IMR-90 (cell line): ENCODE results near the gene TALDO1. TPM values are rescaled to one million over a fixed set of nuclear protein-coding genes. Genes with fewer than 3 reads are reported as not detected.

Experiments
- ATAC-seq: fragments of 200-7000 bp; cut with Tn5 transposase; 2 replicates; pipeline ENCODE4 v1.9.1; 2020; ENCODE audit warnings: low read depth, mild to moderate bottlenecking, moderate library complexity
- Bru-seq: library from RNA; stranded (reverse); fragments of 400-500 nt; gene quantifications from one replicate; lab custom pipeline; 2021; lab: Mats Ljungman, UMichigan
- BruChase-seq, 2 experiments: library from RNA; stranded (reverse); fragments of 400-500 nt; gene quantifications; one replicate each; lab custom pipeline; 2021; lab: Mats Ljungman, UMichigan
- BruUV-seq: library from RNA; stranded (reverse); fragments of 400-500 nt; replicated peaks from 2 replicates; lab custom pipeline; 2021; lab: Mats Ljungman, UMichigan
- CTCF ChIA-PET: fragments of 300-600 bp; formaldehyde crosslinking; extraction: SDS; loops from one replicate; lab custom pipeline; 2021; ENCODE audit warnings: antibody characterized with exemption; lab: Yijun Ruan, JAX
- POLR2A ChIA-PET: fragments of 300-600 bp; sonication (Branson Sonifier 250); formaldehyde crosslinking; loops from one replicate; lab custom pipeline; 2022; ENCODE audit warnings: antibody characterized with exemption; ENCODE audit not compliant: unreplicated experiment; lab: Charles Lee
- DNase-seq: peaks from one replicate; pipeline ENCODE4 v3.0.0; 2013
- H2AFZ ChIP-seq: replicated peaks from 2 replicates; pipeline ENCODE3; 2013; ENCODE audit warnings: low read length, mild to moderate bottlenecking; ENCODE audit not compliant: poor library complexity
- H2AK5ac ChIP-seq: 2 replicates; pipeline ENCODE4 v1.6.1; 2013; ENCODE audit warnings: low read depth, low read length, inconsistent platforms
- H2AK9ac ChIP-seq: replicated peaks from 2 replicates; pipeline ENCODE3; 2013; ENCODE audit warnings: mild to moderate bottlenecking, low read depth, low read length, moderate library complexity; ENCODE audit not compliant: poor library complexity
- H2BK120ac ChIP-seq: 2 replicates; pipeline ENCODE4 v1.6.1; 2013; ENCODE audit warnings: low read depth, low read length, inconsistent platforms
- H2BK15ac ChIP-seq: 3 replicates; pipeline ENCODE4 v1.6.1; 2013; ENCODE audit warnings: low read depth, low read length, inconsistent platforms
- H2BK20ac ChIP-seq: 2 replicates; pipeline ENCODE4 v1.6.1; 2013; ENCODE audit warnings: low read depth, mild to moderate bottlenecking, inconsistent platforms, low read length, moderate library complexity
- H2BK5ac ChIP-seq: 2 replicates; pipeline ENCODE4 v1.6.1; 2013; ENCODE audit warnings: mild to moderate bottlenecking, low read depth, low read length, inconsistent platforms; ENCODE audit not compliant: poor library complexity, severe bottlenecking
- H3K14ac ChIP-seq: replicated peaks from 2 replicates; pipeline ENCODE4 v1.6.1; 2013; ENCODE audit warnings: low read depth, low read length, inconsistent platforms
- H3K18ac ChIP-seq: 2 replicates; pipeline ENCODE4 v1.6.1; 2013; ENCODE audit warnings: low read depth, low read length, control low read depth
- H3K23ac ChIP-seq: 2 replicates; pipeline ENCODE4 v1.6.1; 2013; ENCODE audit warnings: low read depth, low read length, inconsistent platforms
- H3K27ac ChIP-seq: 2 replicates; pipeline ENCODE4 v1.5.1; 2013; ENCODE audit warnings: mild to moderate bottlenecking, control low read depth, low read length; ENCODE audit not compliant: insufficient read depth
- H3K27me3 ChIP-seq: 2 replicates; pipeline ENCODE4 v1.6.1; 2013; ENCODE audit warnings: low read length; ENCODE audit not compliant: control insufficient read depth, insufficient read depth
- H3K36me3 ChIP-seq: 2 replicates; pipeline ENCODE4 v1.6.1; 2013; ENCODE audit warnings: low read length, mixed read lengths; ENCODE audit not compliant: control insufficient read depth, insufficient read depth
- H3K4ac ChIP-seq: 2 replicates; pipeline ENCODE4 v1.6.1; 2013; ENCODE audit warnings: low read depth, low read length, inconsistent platforms
- H3K4me1 ChIP-seq: 2 replicates; pipeline ENCODE4 v1.6.1; 2013; ENCODE audit warnings: low read length, mixed read lengths; ENCODE audit not compliant: control insufficient read depth, insufficient read depth
- H3K4me2 ChIP-seq: 2 replicates; pipeline ENCODE4 v1.6.1; 2013; ENCODE audit warnings: low read depth, mild to moderate bottlenecking, control low read depth, low read length, moderate library complexity
- H3K4me3 ChIP-seq: 2 replicates; pipeline ENCODE4 v1.5.1; 2013; ENCODE audit warnings: low read depth, mild to moderate bottlenecking, control low read depth, low read length, moderate library complexity; ENCODE audit not compliant: insufficient read depth
- H3K56ac ChIP-seq: 2 replicates; pipeline ENCODE4 v1.6.1; 2013; ENCODE audit warnings: low read length, inconsistent platforms; ENCODE audit not compliant: insufficient read depth; ENCODE audit errors: extremely low read depth
- H3K79me1 ChIP-seq, 2 experiments: 2 replicates each; pipeline ENCODE4 v1.6.1; 2013; ENCODE audit warnings: low read length in 2 of 2, inconsistent platforms in 1 of 2, low read depth in 1 of 2
- H3K9ac ChIP-seq: 2 replicates; pipeline ENCODE4 v1.6.1; 2013; ENCODE audit warnings: low read depth, low read length, control low read depth
- H3K9me1 ChIP-seq: 2 replicates; pipeline ENCODE4 v1.6.1; 2013; ENCODE audit warnings: low read length, inconsistent platforms; ENCODE audit not compliant: insufficient read depth
- H3K9me3 ChIP-seq: 2 replicates; pipeline ENCODE4 v1.6.1; 2013; ENCODE audit warnings: low read length; ENCODE audit not compliant: control insufficient read depth, insufficient read depth
- H4K20me1 ChIP-seq: 2 replicates; pipeline ENCODE4 v1.6.1; 2013; ENCODE audit warnings: low read length, inconsistent platforms; ENCODE audit not compliant: insufficient read depth
- H4K5ac ChIP-seq: 2 replicates; pipeline ENCODE4 v1.6.1; 2013; ENCODE audit warnings: mild to moderate bottlenecking, low read depth, low read length, control low read depth
- H4K8ac ChIP-seq, 2 experiments: 2 replicates each; pipeline ENCODE4 v1.6.1; 2013; ENCODE audit warnings: low read depth in 2 of 2, low read length in 2 of 2, control low read depth in 1 of 2, inconsistent platforms in 1 of 2
- H4K91ac ChIP-seq: 2 replicates; pipeline ENCODE4 v1.6.1; 2013; ENCODE audit warnings: low read depth, low read length, inconsistent platforms; ENCODE audit not compliant: insufficient read depth
- MAZ ChIP-seq: IDR thresholded peaks from 2 replicates; pipeline ENCODE4 v1.6.1; 2012; ENCODE audit warnings: low read depth, mild to moderate bottlenecking, low read length, improper control_type of control experiment, moderate library complexity, borderline replicate concordance
- POLR2A ChIP-seq: IDR thresholded peaks from 2 replicates; pipeline ENCODE4 v1.6.1; 2012; ENCODE audit warnings: mild to moderate bottlenecking, low read depth, low read length
- RCOR1 ChIP-seq: IDR thresholded peaks from 2 replicates; pipeline ENCODE4 v1.6.1; 2012; ENCODE audit warnings: mild to moderate bottlenecking, low read length, improper control_type of control experiment; ENCODE audit not compliant: insufficient replicate concordance
- RFX5 ChIP-seq: IDR thresholded peaks from 2 replicates; pipeline ENCODE4 v1.8.0; 2012; ENCODE audit warnings: low read depth, mild to moderate bottlenecking, low read length, moderate library complexity
- SMC3 ChIP-seq: fragments of 150-350 bp; IDR thresholded peaks from 2 replicates; pipeline ENCODE4 v1.6.1; 2016; ENCODE audit warnings: low read depth, mild to moderate bottlenecking, antibody characterized with exemption, low read length, moderate library complexity
- WGBS, 2 experiments: methylation state at CpG; one replicate each; pipeline versions ENCODE4 v1.1.5 to v1.1.7; 2013; ENCODE audit warnings: missing lambda C conversion rate in 2 of 2; ENCODE audit not compliant: insufficient read length in 1 of 2; ENCODE audit errors: extremely low coverage in 2 of 2; 5-methylcytosine and 5-hydroxymethylcytosine counted together
- dilution Hi-C: fragments of 300-500 bp; cut with HindIII; formaldehyde crosslinking; loops from one replicate; pipeline ENCODE4 v1.14.3; 2018; ENCODE audit warnings: low sequenced_read_pairs; ENCODE audit not compliant: unreplicated experiment
- in situ Hi-C: fragments of 300-500 bp; cut with MboI; formaldehyde crosslinking; loops from 3 replicates; pipeline ENCODE4 v1.14.3; 2019; ENCODE audit warnings: low sequenced_read_pairs, inconsistent platforms, mixed read lengths
- intact Hi-C: fragments of 100-400 bp; cut with micrococcal nuclease; formaldehyde crosslinking; loops from 2 replicates; pipeline ENCODE4 v1.10.0; 2022
- long read RNA-seq: library from polyadenylated mRNA; unstranded; transcript quantifications from one replicate; pipeline ENCODE4 v2.0.0, GENCODE V29; 2021; ENCODE audit not compliant: unreplicated experiment
- polyA plus RNA-seq, 3 experiments: library from polyadenylated mRNA; depleted of rRNA; stranded (reverse); fragments of >200 nt; gene quantifications; 2 replicates each; pipeline ENCODE4 v1.2.3, GENCODE V29; 2012; ENCODE audit warnings: low replicate concordance in 1 of 3
- total RNA-seq: library from RNA; depleted of rRNA; stranded (reverse); fragments of >200 nt; gene quantifications from 2 replicates; pipeline ENCODE4 v1.2.3, GENCODE V29; 2012; rRNA removed
- TF ChIP-seq, protein P1 (sequence below): conservative IDR thresholded peaks from 2 replicates; pipeline ENCODE4 v1.5.1; 2012; ENCODE audit warnings: mild to moderate bottlenecking, low read depth, low read length, improper control_type of control experiment
- TF ChIP-seq, protein P2 (sequence below): fragments of 150-350 bp; IDR thresholded peaks from 2 replicates; pipeline ENCODE4 v1.6.1; 2016; ENCODE audit warnings: low read depth, mild to moderate bottlenecking, low read length, moderate library complexity, borderline replicate concordance

TALDO1 gene
- total RNA-seq = 147 and 156 TPM in 2 replicates
- 210 and 228 TPM in 2 replicates for polyA plus RNA-seq (2012; rRNA removed)
- 201 and 282 TPM in 2 replicates for polyA plus RNA-seq (2012; cell fraction: cytosol; rRNA removed)
- 134 and 144 TPM in 2 replicates for polyA plus RNA-seq (2012; cell fraction: nucleus; rRNA removed; ENCODE audit: low replicate concordance)
- percentile 88 among the genes with signal in this experiment for Bru-seq, nascent RNA
- BruChase-seq, experiment 1, labeled RNA remaining after a 6-hour chase = percentile 86 among the genes with signal in this experiment
- BruChase-seq, experiment 2, labeled RNA remaining after a 2-hour chase = percentile 72 among the genes with signal in this experiment
- long read RNA-seq, transcript TALDO1-201 (8 exons, 1,346 nt) = major isoform, 215 of 267 reads
- long read RNA-seq, partial matches to known transcripts = 29 of 267 reads
- long read RNA-seq, other reads (novel, unspliced or antisense) = 16 of 267 reads

DNA sequence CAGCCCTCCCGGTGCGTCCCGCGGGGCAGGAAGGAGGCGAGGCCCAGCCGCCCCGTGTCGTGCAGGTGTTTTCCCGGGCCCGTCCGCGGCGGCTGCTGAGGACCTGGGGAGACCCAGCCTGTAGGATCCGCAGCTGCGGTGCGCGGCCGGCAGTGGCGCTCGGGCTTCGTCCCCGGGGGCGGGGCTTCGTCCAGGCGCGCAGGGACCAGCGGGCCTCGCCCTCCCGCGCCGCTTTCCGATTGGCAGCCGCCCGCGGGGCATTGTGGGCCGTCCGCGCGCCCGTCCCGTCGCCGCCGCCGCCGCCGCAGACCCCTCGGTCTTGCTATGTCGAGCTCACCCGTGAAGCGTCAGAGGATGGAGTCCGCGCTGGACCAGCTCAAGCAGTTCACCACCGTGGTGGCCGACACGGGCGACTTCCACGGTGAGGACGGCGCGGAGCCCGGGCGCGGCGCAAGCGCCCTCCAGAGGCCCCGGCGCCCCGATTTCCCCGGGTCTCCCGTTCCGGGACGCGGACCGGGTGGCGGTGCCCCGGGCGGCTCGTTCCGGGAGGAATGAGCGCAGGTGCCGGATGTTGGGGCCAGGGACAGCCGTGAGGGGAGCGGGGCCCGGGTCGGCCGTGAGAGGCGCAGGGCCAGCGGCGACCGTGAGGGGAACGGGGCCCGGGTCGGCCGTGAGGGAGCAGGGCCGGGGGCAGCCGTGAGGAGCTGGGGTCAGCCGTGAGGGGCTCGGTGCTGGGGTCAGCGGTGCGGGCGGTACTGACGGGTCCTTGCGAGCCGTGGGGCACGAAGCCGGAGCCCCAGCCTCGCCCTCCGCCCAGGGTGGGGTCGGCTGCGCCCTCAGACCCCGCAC is at the start of gene TALDO1:
Gene TALDO1, plus strand, starts transcription at position 307 of the 849 bp plus-strand sequence. Its CDS starts 18 bp downstream, at position 325.
- WGBS, 2 experiments = 1% methylated on average over 71 of the region's 112 CpGs; no CpG with 5 or more reads in 1 of the 2 experiments
- ChIA-PET POLR2A (no interaction called here), CTCF (interaction anchor here (1.0 to 1.9 kb wide), 2 partner anchors 9 to 10 kb away, joined by 3 to 4 read pairs; no protein-coding TSS in a partner anchor)
- intact Hi-C loops (no loop called here), in situ Hi-C loops (no loop called here), dilution Hi-C loops (no loop called here)
- Histone ChIP-seq H2BK15ac (no peak within 1 kb of the TSS), H4K91ac (peak within 1 kb of the TSS; percentile 72), H3K4ac (peak within 1 kb of the TSS; percentile 78), H2AK9ac (peak within 1 kb of the TSS; percentile 97), H4K5ac (peak within 1 kb of the TSS; percentile 79), H3K9ac (peak within 1 kb of the TSS; percentile 92), H2BK120ac (peak within 1 kb of the TSS; percentile 75), H3K18ac (peak within 1 kb of the TSS; percentile 81), H3K27ac (peak within 1 kb of the TSS; percentile 94), H2BK5ac (peak within 1 kb of the TSS; percentile 98), H3K23ac (peak within 1 kb of the TSS; percentile 87), H4K8ac (peak within 1 kb of the TSS; percentile 57 to 62; a peak in 2 of 4 replicates), H3K4me3 (peak within 1 kb of the TSS; percentile 100), H2AFZ (peak within 1 kb of the TSS; percentile 99), H3K4me1 (peaks cover 9% of the 10 kb centered on the region), H3K4me2 (peak within 1 kb of the TSS; percentile 76), H2AK5ac (peak within 1 kb of the TSS; percentile 83), H3K79me1 (peaks cover 14 to 44% of the 10 kb centered on the region in 2 experiments), H3K36me3 (peaks cover under 1% of the 10 kb centered on the region; the same call in 1 of the 2 replicates), H3K14ac (peak within 1 kb of the TSS; percentile 81), H3K9me3 (no peaks in the 10 kb centered on the region), H4K20me1 (peaks cover 35% of the 10 kb centered on the region), H3K9me1 (peaks cover 15% of the 10 kb centered on the region), H3K27me3 (no peaks in the 10 kb centered on the region), H3K56ac (peak within 1 kb of the TSS; percentile 62), H2BK20ac (peak within 1 kb of the TSS; percentile 5; the same call in 1 of the 2 replicates)
- TF ChIP-seq RCOR1 (no peak), SMC3 (no peak), RFX5 (no peak), POLR2A (peak; percentile 62), MAZ (peak; percentile 59; the same call in 1 of the 2 replicates)
- TF ChIP-seq, protein P1, sequence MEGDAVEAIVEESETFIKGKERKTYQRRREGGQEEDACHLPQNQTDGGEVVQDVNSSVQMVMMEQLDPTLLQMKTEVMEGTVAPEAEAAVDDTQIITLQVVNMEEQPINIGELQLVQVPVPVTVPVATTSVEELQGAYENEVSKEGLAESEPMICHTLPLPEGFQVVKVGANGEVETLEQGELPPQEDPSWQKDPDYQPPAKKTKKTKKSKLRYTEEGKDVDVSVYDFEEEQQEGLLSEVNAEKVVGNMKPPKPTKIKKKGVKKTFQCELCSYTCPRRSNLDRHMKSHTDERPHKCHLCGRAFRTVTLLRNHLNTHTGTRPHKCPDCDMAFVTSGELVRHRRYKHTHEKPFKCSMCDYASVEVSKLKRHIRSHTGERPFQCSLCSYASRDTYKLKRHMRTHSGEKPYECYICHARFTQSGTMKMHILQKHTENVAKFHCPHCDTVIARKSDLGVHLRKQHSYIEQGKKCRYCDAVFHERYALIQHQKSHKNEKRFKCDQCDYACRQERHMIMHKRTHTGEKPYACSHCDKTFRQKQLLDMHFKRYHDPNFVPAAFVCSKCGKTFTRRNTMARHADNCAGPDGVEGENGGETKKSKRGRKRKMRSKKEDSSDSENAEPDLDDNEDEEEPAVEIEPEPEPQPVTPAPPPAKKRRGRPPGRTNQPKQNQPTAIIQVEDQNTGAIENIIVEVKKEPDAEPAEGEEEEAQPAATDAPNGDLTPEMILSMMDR = peak; percentile 32; the same call in 1 of the 2 replicates
- TF ChIP-seq, protein P2, sequence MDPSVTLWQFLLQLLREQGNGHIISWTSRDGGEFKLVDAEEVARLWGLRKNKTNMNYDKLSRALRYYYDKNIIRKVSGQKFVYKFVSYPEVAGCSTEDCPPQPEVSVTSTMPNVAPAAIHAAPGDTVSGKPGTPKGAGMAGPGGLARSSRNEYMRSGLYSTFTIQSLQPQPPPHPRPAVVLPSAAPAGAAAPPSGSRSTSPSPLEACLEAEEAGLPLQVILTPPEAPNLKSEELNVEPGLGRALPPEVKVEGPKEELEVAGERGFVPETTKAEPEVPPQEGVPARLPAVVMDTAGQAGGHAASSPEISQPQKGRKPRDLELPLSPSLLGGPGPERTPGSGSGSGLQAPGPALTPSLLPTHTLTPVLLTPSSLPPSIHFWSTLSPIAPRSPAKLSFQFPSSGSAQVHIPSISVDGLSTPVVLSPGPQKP = no peak
- no TSS peak for BruUV-seq
- peak; percentile 76 for DNase-seq
- peak; percentile 98 for ATAC-seq
